ENCODE results near the gene MEN1.

Gene MEN1

GRCh38 chr11:64759722-64760719 lies 50.3 kb downstream of the MEN1 start, which contains the start of gene PYGM:
Gene PYGM (minus strand): TSS chr11:64759974. CDS start chr11:64759898, 76 bp downstream.
- DNase-seq: no peak

- no peak for DNase-seq
Observed at GRCh38 chr11:64759131-64759721, 51.1 kb downstream of the MEN1 start.

GRCh38 chr11:64758330-64759079 lies 51.8 kb downstream of the MEN1 start:
- DNase-seq: no peak

GRCh38 chr11:64757549-64758329 lies 52.6 kb downstream of the MEN1 start:
- DNase-seq: no peak

GRCh38 chr11:64755681-64756361 lies 54.5 kb downstream of the MEN1 start:
- DNase-seq: no peak

GRCh38 chr11:64754919-64755662 lies 55.3 kb downstream of the MEN1 start:
- no peak for DNase-seq

- DNase-seq: no peak
Observed at GRCh38 chr11:64754124-64754918, 56.0 kb downstream of the MEN1 start.

Measured in NCI-H524 (cell line).